ENCODE results near the gene MAVS.

- TF ChIP-seq CTCF (IDR thresholded peaks at IDR 0.05) (peak in 1 of 3 donors; percentile 9), POLR2A (IDR thresholded peaks at IDR 0.05) (peak; percentile 45), POLR2AphosphoS5 (IDR thresholded peaks at IDR 0.05) (peak; percentile 71 to 86 (median 84))
These were observed at the start of gene MAVS for GRCh38 chr20:3846740-3847428.
